MM.1S (cell line): ENCODE measurements around the gene ADM5.
A peak's percentile ranks its signal among the peaks of the same experiment; 100 is the strongest.

Source experiments
- DNase-seq: peaks from one replicate; pipeline ENCODE4 v3.0.0-alpha.2; 2015
- H2AFZ ChIP-seq: fragments of 300-600 bp; sonication (generic); 2 replicates; pipeline ENCODE4 v1.6.0; 2016; ENCODE audit warnings: antibody characterized with exemption, low read length
- H3F3A ChIP-seq: fragments of 300-600 bp; sonication (generic); 2 replicates; pipeline ENCODE4 v1.6.1; 2016; ENCODE audit warnings: mild to moderate bottlenecking, antibody characterized with exemption, low read length, moderate library complexity, mixed read lengths; ENCODE audit not compliant: insufficient read depth
- H3K27ac ChIP-seq: fragments of 300-600 bp; sonication (generic); 2 replicates; pipeline ENCODE4 v1.5.1; 2016; ENCODE audit warnings: mild to moderate bottlenecking, low read length
- H3K27me3 ChIP-seq: fragments of 300-600 bp; sonication (generic); replicated peaks from 2 replicates; pipeline ENCODE4 v1.6.0; 2016; ENCODE audit warnings: low read length; ENCODE audit not compliant: insufficient read depth
- H3K36me3 ChIP-seq: fragments of 300-600 bp; sonication (generic); replicated peaks from 2 replicates; pipeline ENCODE4 v1.6.1; 2016; ENCODE audit warnings: mild to moderate bottlenecking, low read length, mixed read lengths; ENCODE audit not compliant: insufficient read depth
- H3K4me1 ChIP-seq: fragments of 300-600 bp; sonication (generic); 2 replicates; pipeline ENCODE4 v1.6.1; 2016; ENCODE audit warnings: low read length, mixed read lengths
- H3K4me2 ChIP-seq: fragments of 300-600 bp; sonication (generic); 2 replicates; pipeline ENCODE4 v1.6.0; 2016; ENCODE audit warnings: low read depth, low read length
- H3K4me3 ChIP-seq: fragments of 300-600 bp; sonication (generic); 2 replicates; pipeline ENCODE4 v1.5.1; 2016; ENCODE audit warnings: low read length, mixed read lengths
- H3K79me2 ChIP-seq: fragments of 300-600 bp; sonication (generic); 2 replicates; pipeline ENCODE4 v1.6.1; 2016; ENCODE audit warnings: mixed run types, low read length, mixed read lengths
- H3K9ac ChIP-seq: fragments of 300-600 bp; sonication (generic); 2 replicates; pipeline ENCODE4 v1.6.1; 2016; ENCODE audit warnings: low read length, mixed read lengths
- H3K9me2 ChIP-seq: fragments of 300-600 bp; sonication (generic); replicated peaks from 2 replicates; pipeline ENCODE4 v1.6.1; 2016; ENCODE audit warnings: mild to moderate bottlenecking, low read length, mixed read lengths; ENCODE audit not compliant: insufficient read depth
- H3K9me3 ChIP-seq: fragments of 300-600 bp; sonication (generic); replicated peaks from 2 replicates; pipeline ENCODE4 v1.6.1; 2016; ENCODE audit warnings: mild to moderate bottlenecking, low read length, mixed read lengths; ENCODE audit not compliant: insufficient read depth
- H4K20me1 ChIP-seq: fragments of 300-600 bp; sonication (generic); 2 replicates; pipeline ENCODE4 v1.6.1; 2016; ENCODE audit warnings: mild to moderate bottlenecking, low read length, moderate library complexity, mixed read lengths; ENCODE audit not compliant: insufficient read depth
- EZH2 ChIP-seq: fragments of 300-600 bp; sonication (generic); optimal IDR thresholded peaks from 2 replicates; pipeline ENCODE3; 2017; ENCODE audit warnings: low read depth, mild to moderate bottlenecking, antibody characterized with exemption, low read length, mixed read lengths
- EZH2phosphoT487 ChIP-seq: fragments of 300-600 bp; sonication (generic); IDR thresholded peaks from 2 replicates; pipeline ENCODE4 v1.6.1; 2018; ENCODE audit warnings: antibody characterized with exemption, low read length
- TF ChIP-seq, protein P1 (sequence below): fragments of 300-600 bp; sonication (generic); IDR thresholded peaks from 2 replicates; pipeline ENCODE4 v1.5.1; 2016; ENCODE audit warnings: antibody characterized with exemption, low read length, mixed read lengths

The ADM5 gene

DNA sequence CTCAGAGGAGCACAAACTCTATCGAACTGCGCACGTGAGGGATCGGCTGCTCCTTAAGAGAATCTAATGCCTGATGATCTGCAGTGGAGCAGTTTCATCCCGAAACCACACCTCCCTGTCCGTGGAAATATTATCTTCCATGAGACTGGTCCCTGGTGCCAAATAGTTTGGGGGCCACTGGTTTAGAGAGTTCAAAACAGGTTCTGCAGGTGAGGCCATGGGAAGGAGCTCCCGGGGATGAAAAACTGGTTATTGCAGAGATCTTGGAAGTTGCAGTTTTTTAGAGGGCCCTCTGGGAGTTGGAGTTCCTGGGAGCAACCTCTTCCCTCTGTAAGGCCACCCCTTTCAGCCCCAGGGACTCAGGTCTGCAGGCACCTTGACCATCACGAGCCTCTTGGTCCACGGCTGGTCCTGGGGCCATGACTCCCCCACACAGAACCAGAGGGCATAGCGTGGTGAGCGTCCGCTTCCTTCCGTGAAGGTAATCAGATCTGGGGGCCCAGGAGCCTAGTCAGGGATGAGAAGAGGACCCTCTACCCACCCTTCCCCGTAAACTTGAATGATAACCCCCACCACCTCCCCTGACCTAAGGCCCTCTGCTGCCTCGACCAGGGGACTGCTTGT is 28.9 kb upstream of the ADM5 start:
- H3K4me3 ChIP-seq = no peak overlapping the region
- no peaks in the 10 kb centered on the region for H4K20me1 ChIP-seq
- H3K79me2 ChIP-seq = peaks cover 29% of the 10 kb centered on the region
- TF ChIP-seq EZH2phosphoT487 (no peak), EZH2 (no peak)
- TF ChIP-seq, protein P1, sequence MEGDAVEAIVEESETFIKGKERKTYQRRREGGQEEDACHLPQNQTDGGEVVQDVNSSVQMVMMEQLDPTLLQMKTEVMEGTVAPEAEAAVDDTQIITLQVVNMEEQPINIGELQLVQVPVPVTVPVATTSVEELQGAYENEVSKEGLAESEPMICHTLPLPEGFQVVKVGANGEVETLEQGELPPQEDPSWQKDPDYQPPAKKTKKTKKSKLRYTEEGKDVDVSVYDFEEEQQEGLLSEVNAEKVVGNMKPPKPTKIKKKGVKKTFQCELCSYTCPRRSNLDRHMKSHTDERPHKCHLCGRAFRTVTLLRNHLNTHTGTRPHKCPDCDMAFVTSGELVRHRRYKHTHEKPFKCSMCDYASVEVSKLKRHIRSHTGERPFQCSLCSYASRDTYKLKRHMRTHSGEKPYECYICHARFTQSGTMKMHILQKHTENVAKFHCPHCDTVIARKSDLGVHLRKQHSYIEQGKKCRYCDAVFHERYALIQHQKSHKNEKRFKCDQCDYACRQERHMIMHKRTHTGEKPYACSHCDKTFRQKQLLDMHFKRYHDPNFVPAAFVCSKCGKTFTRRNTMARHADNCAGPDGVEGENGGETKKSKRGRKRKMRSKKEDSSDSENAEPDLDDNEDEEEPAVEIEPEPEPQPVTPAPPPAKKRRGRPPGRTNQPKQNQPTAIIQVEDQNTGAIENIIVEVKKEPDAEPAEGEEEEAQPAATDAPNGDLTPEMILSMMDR = no peak
- no peaks in the 10 kb centered on the region for H3K9me3 ChIP-seq
- peaks cover 9% of the 10 kb centered on the region for H3K4me1 ChIP-seq
- H3K9me2 ChIP-seq = no peaks in the 10 kb centered on the region
- H2AFZ ChIP-seq = no peak overlapping the region
- peaks cover 28% of the 10 kb centered on the region for H3F3A ChIP-seq
- H3K27me3 ChIP-seq = no peaks in the 10 kb centered on the region
- H3K36me3 ChIP-seq = no peaks in the 10 kb centered on the region; the same call in 1 of the 2 replicates
- DNase-seq = no peak
- no peak overlapping the region for H3K4me2 ChIP-seq
- no peak overlapping the region for H3K27ac ChIP-seq
- no peak overlapping the region for H3K9ac ChIP-seq

DNA sequence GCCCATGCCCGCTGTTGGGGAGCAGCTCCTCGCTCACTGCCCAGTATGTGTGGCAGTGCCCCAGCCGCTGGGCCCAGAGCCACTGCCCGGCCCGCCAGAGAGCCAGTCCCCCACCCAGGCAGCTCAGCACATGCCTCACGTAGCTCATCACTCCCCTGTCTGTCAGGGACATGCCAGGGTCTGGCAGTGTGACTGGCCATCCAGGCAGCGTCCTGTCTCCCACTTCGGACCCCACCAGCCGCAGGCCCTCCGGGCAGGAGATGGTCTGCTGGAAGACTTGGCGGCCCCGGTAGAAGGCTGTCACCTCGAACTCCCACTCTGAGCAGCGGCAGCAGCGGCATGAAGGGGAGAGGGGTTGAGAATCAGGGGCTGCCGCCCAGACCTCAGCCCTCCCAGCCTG is 27.4 kb upstream of the ADM5 start:
- H4K20me1 ChIP-seq = no peaks in the 10 kb centered on the region
- no peaks in the 10 kb centered on the region for H3K36me3 ChIP-seq

DNA sequence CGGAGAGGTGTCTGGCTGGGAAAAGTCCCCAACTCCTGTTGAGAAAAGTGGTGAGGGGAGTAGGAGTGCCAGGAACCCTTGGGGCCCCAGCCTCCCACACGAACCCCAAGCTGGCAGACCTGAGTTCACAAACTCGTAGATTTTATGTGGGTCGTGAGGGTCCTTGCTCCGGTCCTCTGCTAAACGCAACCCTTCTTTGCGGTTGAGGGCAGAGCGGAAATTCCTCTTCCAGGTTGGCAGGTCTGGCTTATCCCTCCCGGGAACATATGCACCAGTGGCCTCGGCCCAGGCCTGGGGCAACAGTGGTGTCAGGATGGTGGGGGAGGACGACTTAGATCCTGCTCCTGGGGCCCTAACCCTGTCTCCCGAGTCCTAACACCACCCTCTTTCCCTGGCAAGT is 26.2 kb upstream of the ADM5 start:
- H3K9ac ChIP-seq = peak overlapping the region; percentile 87; the same call in 1 of the 2 replicates
- peak overlapping the region; percentile 61 for H3K4me2 ChIP-seq
- no peaks in the 10 kb centered on the region for H3K36me3 ChIP-seq

More for the DNA sequence above, 27.4 kb upstream of the ADM5 start:
- no peak for DNase-seq
- Histone ChIP-seq H3K9ac (no peak overlapping the region), H2AFZ (no peak overlapping the region), H3K9me2 (no peaks in the 10 kb centered on the region), H3K27me3 (no peaks in the 10 kb centered on the region), H3K4me1 (peaks cover 12% of the 10 kb centered on the region), H3K4me2 (no peak overlapping the region), H3K79me2 (peaks cover 42% of the 10 kb centered on the region), H3K27ac (no peak overlapping the region), H3K4me3 (no peak overlapping the region), H3F3A (peaks cover 30% of the 10 kb centered on the region), H3K9me3 (no peaks in the 10 kb centered on the region)
- no peak for TF ChIP-seq EZH2
- TF ChIP-seq, protein P1 = no peak
- TF ChIP-seq EZH2phosphoT487 = no peak

More for the DNA sequence above, 26.2 kb upstream of the ADM5 start:
- peaks cover 50% of the 10 kb centered on the region for H3K79me2 ChIP-seq
- no peak for TF ChIP-seq EZH2
- TF ChIP-seq, protein P1 = no peak
- no peak for TF ChIP-seq EZH2phosphoT487
- H3K9me3 ChIP-seq = no peaks in the 10 kb centered on the region
- no peaks in the 10 kb centered on the region for H3K9me2 ChIP-seq
- H3K4me3 ChIP-seq = peak overlapping the region; percentile 96
- H2AFZ ChIP-seq = no peak overlapping the region
- DNase-seq = no peak
- H3K4me1 ChIP-seq = peaks cover 18% of the 10 kb centered on the region
- H4K20me1 ChIP-seq = no peaks in the 10 kb centered on the region
- H3K27me3 ChIP-seq = no peaks in the 10 kb centered on the region
- peak overlapping the region; percentile 89; the same call in 1 of the 2 replicates for H3K27ac ChIP-seq
- H3F3A ChIP-seq = peaks cover 30% of the 10 kb centered on the region
